H1 (cell line): ENCODE results near the gene SPATA22. TPM values are rescaled to one million over a fixed set of nuclear protein-coding genes. Genes with fewer than 3 reads are reported as not detected.

Experiments
- BACH1 ChIP-seq: IDR thresholded peaks from 2 replicates; pipeline ENCODE4 v1.6.1; 2012; ENCODE audit warnings: low read length, improper control_type of control experiment
- CHD1 ChIP-seq: IDR thresholded peaks from 2 replicates; pipeline ENCODE4 v1.6.1; 2012; ENCODE audit warnings: low read depth, low read length, improper control_type of control experiment
- CREB1 ChIP-seq: IDR thresholded peaks from 2 replicates; pipeline ENCODE4 v1.6.1; 2012; ENCODE audit warnings: inconsistent platforms
- JUND ChIP-seq: IDR thresholded peaks from 2 replicates; pipeline ENCODE4 v1.6.1; 2011; ENCODE audit warnings: mild to moderate bottlenecking, improper control_type of control experiment, low read length
- POLR2A ChIP-seq, 2 experiments: IDR thresholded peaks; 1 replicate in 1 of 2; 2 replicates in 1 of 2; pipeline ENCODE4 v1.6.1; 2011; ENCODE audit warnings: low read depth in 2 of 2, low read length in 2 of 2, mild to moderate bottlenecking in 2 of 2; ENCODE audit errors: control extremely low read depth in 1 of 2
- RNF2 ChIP-seq: fragments of 200-900, 300-1000 bp; sonication (generic); IDR thresholded peaks from 2 replicates; pipeline ENCODE4 v1.7.1; 2016; ENCODE audit warnings: borderline replicate concordance, low read depth, mild to moderate bottlenecking, antibody characterized with exemption, low read length; ENCODE audit not compliant: poor library complexity, severe bottlenecking; ENCODE audit errors: missing control alignments
- SUZ12 ChIP-seq: fragments of 200-600 bp; sonication (generic); IDR thresholded peaks from 2 replicates; pipeline ENCODE4 v1.6.1; 2012; ENCODE audit warnings: mild to moderate bottlenecking, inconsistent platforms, low read length, moderate library complexity, mixed read lengths
- polyA plus RNA-seq, 7 experiments: library from polyadenylated mRNA; depleted of rRNA in 3 of 7; stranded (reverse) in 5 of 7; unstranded in 2 of 7; fragments of >200 nt in 5 of 7; fragments of 200-250 nt in 2 of 7; gene quantifications; 1 replicate in 5 of 7; 2 replicates in 1 of 7; 4 replicates in 1 of 7; pipeline versions ENCODE4 v1.2.1 to v1.2.3, GENCODE V29; 2011 to 2013; ENCODE audit warnings: missing spikeins in 2 of 7, mixed read lengths in 2 of 7
- total RNA-seq: library from RNA; stranded (reverse); fragmentation: NEBNext Ultra II Directional; extraction: Animal tissue kit (Norgen Biotek cat#: 25700); gene quantifications from 2 replicates; pipeline ENCODE4 v1.2.1, GENCODE V29; 2021
- TF ChIP-seq, protein P1 (sequence below), 3 experiments: IDR thresholded peaks; 1 replicate in 2 of 3; 2 replicates in 1 of 3; pipeline versions ENCODE4 v1.5.1 to v1.6.1; 2011; ENCODE audit warnings: low read length in 3 of 3, mild to moderate bottlenecking in 3 of 3, inconsistent platforms in 2 of 3, low read depth in 1 of 3, moderate library complexity in 1 of 3; ENCODE audit not compliant: insufficient read depth in 1 of 3; ENCODE audit errors: control extremely low read depth in 1 of 3

The SPATA22 gene
- total and polyA plus RNA-seq, 2 of the 8 experiments (the other 6 are each of a cell fraction or from before 2014, with no cell fraction given), result 0.06 TPM; not detected in 1

DNA sequence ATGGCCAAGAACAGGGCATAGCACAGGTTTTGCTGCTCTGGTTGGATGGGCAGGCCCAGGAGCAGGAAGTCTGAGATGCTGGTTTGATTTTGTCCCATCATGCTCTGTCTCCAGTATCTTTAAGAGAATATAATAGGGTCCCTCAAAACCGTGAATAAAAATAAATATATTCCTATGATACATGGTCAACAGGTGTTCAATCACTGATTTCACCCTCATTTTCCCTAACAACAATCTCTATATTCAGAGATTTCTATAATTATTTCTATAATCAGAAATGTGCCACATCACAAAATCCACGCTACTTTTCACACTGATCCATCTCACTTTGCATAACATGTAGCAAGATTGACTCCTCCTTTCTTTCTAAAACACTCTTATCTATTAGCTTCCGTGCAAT is 37.9 kb downstream of the SPATA22 start, which contains the start of gene OR1E2 (continued):
- TF ChIP-seq SUZ12 (no peak), CHD1 (no peak), CREB1 (no peak), RNF2 (no peak), BACH1 (no peak), JUND (no peak), POLR2A (IDR thresholded peaks at IDR 0.05; ENCODE audit: control extremely low read depth in 1 of 2, low read depth in 2 of 2, low read length in 2 of 2) (no peak)
- TF ChIP-seq, protein P1, sequence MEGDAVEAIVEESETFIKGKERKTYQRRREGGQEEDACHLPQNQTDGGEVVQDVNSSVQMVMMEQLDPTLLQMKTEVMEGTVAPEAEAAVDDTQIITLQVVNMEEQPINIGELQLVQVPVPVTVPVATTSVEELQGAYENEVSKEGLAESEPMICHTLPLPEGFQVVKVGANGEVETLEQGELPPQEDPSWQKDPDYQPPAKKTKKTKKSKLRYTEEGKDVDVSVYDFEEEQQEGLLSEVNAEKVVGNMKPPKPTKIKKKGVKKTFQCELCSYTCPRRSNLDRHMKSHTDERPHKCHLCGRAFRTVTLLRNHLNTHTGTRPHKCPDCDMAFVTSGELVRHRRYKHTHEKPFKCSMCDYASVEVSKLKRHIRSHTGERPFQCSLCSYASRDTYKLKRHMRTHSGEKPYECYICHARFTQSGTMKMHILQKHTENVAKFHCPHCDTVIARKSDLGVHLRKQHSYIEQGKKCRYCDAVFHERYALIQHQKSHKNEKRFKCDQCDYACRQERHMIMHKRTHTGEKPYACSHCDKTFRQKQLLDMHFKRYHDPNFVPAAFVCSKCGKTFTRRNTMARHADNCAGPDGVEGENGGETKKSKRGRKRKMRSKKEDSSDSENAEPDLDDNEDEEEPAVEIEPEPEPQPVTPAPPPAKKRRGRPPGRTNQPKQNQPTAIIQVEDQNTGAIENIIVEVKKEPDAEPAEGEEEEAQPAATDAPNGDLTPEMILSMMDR (IDR thresholded peaks at IDR 0.05; ENCODE audit: control extremely low read depth in 1 of 3, insufficient read depth in 1 of 3, low read depth in 1 of 3, low read length in 3 of 3), result no peak
